Neural progenitor cell (in vitro differentiated cells): ENCODE measurements around the gene ABCC5.

Experiments
- EZH2 ChIP-seq: fragments of 200-600 bp; sonication (generic); IDR thresholded peaks from 2 replicates; pipeline ENCODE4 v1.6.1; 2017; ENCODE audit warnings: antibody characterized with exemption, mild to moderate bottlenecking, moderate library complexity
- TF ChIP-seq, protein P1 (sequence below): fragments of 200-600 bp; sonication (generic); IDR thresholded peaks from 2 replicates; pipeline ENCODE4 v1.5.1; 2017; ENCODE audit warnings: antibody characterized with exemption, mild to moderate bottlenecking

DNA sequence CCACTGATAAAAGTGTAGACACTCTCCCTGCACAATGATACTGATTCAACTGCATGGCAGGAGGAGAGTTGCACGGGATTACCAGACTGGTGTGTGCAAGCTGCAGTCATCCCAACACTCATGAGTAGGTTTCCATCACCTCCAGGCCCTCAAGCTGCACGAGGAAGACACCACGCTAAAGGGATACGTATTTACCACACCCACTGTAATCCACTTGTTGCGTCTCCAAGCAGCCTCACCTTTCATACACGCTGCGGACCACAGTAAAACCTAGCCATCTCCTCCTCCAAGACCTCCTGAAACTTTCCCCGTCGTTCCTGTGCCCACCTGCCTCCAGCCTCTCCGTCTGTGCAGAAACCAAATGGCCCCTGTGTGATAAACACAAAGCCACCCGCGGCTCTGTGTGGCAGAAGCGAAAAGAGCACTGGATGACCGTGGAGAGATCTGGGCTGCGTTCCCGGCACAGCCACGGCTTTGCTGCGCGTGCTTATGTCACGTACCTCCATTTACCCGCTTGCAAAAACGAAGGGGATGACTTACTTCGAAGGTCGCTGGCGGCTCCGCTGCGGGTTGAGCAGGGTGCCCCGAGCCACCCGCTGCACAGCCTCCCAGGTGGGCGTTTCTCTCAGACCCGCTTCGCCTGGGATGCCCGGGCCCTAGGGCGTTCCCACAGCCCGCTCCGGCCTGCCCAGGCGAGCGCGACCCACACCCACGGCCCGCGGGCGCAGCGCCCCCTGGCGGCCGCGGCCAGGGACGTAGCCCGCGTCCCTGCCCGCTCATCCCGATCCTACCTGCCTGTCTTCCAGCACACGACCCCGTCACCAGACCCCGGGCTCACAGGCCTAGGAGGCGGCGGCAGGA, 643 bp downstream of the ABCC5 start:
- TF ChIP-seq, protein P1, sequence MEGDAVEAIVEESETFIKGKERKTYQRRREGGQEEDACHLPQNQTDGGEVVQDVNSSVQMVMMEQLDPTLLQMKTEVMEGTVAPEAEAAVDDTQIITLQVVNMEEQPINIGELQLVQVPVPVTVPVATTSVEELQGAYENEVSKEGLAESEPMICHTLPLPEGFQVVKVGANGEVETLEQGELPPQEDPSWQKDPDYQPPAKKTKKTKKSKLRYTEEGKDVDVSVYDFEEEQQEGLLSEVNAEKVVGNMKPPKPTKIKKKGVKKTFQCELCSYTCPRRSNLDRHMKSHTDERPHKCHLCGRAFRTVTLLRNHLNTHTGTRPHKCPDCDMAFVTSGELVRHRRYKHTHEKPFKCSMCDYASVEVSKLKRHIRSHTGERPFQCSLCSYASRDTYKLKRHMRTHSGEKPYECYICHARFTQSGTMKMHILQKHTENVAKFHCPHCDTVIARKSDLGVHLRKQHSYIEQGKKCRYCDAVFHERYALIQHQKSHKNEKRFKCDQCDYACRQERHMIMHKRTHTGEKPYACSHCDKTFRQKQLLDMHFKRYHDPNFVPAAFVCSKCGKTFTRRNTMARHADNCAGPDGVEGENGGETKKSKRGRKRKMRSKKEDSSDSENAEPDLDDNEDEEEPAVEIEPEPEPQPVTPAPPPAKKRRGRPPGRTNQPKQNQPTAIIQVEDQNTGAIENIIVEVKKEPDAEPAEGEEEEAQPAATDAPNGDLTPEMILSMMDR, result peak; percentile 99
- TF ChIP-seq EZH2, result no peak
